NCI-H187 (cell line): ENCODE results near the gene GRK2.
A peak's percentile ranks its signal among the peaks of the same experiment; 100 is the strongest.
"Not testable (repeated sequence)": the region's sequence is repeated elsewhere in the genome, so short reads cannot be mapped to it uniquely, and the experiment has no call there.

ENCODE experiments used
- DNase-seq, 2 experiments: peaks; one replicate each; lab custom pipeline; 2025; lab: John Stamatoyannopoulos, UW

Gene GRK2

DNA sequence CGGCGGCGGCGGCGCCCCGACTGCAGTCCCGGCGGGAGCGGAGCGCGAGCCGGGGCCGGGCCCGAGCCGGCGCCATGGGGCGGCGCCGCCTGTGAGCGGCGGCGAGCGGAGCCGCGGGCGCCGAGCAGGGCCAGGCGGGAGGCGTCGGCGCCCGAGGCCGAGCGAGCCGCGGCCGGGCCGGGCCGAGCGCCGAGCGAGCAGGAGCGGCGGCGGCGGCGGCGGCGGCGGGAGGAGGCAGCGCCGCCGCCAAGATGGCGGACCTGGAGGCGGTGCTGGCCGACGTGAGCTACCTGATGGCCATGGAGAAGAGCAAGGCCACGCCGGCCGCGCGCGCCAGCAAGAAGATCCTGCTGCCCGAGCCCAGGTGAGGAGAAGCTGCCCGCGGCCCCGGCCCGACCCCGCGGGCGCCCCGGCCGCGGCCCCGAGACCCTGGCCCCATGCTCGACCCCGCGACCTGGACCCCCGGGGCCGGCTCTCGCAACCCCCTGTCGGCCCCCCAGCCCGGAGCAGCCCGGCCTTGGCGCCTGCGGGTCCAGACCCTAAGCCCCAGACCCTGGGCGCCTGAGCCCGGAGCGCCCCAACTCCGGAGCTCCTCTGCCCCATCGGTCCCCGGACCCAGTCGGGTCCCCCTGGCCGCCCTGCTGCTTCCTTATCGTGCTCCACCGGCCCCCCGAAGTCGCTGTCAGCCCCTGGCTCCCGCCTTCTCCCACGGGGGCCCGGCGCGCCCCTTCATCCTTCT lies at the start of gene GRK2:
TSS of gene GRK2 (plus strand) at position 25 of the 739 bp plus-strand sequence. CDS start at position 252, 227 bp downstream.
- DNase-seq, result no peak

GRCh38 chr11:67227726-67228125 lies 38.5 kb upstream of the GRK2 start:
- no peak for DNase-seq

- DNase-seq, result no peak
Observed at GRCh38 chr11:67230406-67230805, 35.9 kb upstream of the GRK2 start.

DNA sequence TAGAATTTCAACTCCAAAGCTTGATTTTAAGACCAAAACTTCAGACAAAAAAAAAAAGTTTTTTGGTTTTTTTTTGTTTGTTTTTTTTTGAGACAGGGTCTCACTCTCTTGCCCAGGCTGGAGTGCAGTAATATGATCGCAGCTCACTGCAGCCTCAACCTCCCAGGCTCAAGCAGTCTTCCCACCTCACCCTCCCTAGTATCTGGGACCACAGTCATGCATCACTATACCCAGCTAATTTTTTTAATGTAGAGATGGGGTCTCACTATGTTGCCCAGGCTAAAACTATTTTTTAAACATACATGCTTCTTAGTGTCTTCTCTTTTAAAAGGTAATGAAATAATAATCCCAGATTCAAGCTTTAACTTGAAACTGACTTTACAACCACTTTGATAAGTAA lies 35.4 kb upstream of the GRK2 start:
- DNase-seq, result no peak

DNA sequence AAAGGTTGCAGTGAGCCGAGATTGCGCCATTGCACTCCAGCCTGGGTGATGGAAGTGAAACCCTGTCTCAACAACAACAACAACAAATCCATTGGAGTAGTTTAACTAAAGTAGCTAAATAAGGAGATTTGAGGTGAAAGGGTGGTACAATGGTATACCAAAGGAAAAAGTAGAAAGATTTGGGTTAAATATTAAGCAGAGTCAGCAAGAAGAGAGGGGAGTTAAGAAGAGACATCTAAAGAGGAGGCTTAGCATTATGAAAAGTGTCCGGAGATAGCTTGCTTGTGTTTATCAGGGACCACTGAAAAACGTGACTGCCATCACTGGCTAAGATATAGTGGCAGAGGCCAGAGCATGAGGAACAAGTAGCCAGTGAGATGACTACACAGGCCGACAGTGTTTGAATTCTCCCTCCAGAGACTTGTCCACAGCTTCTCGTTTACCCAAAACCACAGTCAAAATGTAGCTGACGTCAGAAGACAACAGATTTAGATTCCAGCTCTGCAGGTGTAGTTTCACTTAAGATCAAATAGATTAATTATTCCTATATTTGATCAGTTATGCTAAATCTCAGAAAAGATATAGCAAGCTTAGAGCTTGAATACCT lies 32.6 kb upstream of the GRK2 start:
- no peak for DNase-seq

DNA sequence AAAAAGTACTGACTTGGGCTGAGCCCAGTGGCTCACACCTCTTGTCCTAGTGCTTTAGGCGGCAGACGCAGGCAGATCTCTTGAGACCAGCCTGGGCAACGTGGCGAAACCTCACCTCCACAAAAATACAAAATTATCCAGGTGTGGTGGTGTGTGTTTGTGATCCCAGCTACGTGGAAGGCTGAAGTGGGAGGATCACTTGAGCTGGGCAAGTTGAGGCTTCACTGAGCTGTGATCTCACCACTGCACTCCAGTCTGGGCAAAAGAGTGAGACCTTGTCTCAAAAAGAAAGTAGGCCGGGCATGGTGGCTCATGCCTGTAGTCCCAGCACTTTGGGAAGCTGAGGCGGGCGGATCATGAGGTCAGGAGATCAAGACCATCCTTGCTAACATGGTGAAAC lies 31.7 kb upstream of the GRK2 start:
- DNase-seq, result not testable (repeated sequence)

GRCh38 chr11:67237574-67237973 lies 28.7 kb upstream of the GRK2 start:
- DNase-seq, result no peak

DNA sequence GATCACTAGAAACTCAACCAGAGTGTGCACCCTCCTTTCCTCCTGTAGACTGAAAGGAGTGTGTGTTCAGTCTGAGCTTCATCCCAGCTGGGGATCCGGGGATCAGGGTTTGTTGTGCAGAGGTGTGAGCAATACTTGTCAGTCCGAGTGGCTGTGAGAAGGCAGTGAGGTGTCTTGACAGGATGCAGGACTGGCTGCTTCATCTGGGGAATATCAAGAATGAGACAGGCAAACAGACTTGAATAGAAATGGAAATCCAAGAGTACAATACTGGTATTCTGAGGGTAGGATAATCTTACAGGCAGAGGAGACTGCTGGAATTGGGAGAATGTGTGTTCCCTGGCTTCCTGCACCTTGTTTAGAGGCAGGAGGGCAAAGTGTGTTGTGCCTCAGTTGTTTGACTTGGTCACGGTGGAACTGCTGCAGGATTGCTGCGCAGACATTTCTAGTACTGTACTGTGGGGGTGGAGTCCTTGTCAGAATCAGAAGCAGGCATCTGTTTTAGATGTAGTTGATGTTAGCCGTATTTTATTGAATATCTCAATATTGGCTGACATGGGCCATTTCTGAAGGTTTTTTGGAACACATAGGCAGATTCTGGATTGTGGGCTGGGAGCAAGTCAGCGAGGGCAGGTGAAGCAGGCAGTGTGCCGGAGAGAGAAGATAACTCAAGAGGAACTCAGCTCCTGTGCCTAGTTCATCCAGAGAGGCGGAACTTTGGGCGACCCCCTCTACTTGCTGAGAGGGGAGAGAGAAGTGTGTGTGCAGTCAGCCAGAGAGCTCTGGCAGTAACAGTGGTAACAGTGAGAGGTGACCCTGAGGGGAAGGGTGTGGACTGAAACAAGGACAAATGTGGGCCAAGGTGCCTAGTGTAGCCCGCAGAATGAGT lies 27.1 kb upstream of the GRK2 start:
- DNase-seq, result peak in 1 of 2 experiments; percentile 64

GRCh38 chr11:67239783-67240575 lies 26.3 kb upstream of the GRK2 start:
- peak; percentile 86 to 95 for DNase-seq

DNA sequence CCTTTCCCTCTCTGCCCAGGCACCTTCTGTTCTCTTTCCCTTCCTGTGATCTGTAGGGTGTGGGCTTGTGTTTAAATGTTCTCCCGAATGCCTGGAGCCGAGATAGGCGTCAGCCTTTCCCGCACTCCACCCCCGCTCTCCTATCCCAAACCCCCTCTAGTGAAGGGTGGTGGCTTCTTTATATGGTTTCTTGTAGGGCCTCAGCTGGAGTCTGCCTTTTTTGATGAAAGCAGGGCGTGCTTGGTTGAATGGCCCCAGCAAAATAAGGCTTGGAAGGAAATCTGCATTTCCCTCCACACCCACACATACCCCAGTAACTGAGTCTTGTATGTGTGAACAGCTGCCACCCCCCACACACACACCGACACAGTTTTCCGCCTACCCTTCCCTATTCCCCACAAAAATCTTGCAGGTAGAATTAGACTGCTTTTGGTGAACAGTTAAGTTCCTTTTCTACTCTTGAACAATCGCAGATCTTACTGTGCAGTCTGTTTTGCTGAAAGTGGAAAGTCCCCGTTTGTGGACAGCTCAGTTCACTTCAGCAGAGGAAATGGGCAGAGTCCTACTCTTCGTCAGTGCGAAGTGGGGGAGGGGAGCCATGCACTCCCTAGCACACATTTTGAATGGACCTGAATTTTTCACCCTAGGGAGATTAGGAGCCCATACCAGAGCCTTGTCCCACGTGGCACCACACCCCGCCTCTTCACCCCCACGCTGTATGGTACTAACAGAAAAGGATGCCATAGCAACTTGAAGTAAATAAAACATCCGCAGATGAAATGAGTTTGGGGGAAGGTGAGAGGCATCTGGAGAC lies 25.5 kb upstream of the GRK2 start:
- no peak for DNase-seq

DNA sequence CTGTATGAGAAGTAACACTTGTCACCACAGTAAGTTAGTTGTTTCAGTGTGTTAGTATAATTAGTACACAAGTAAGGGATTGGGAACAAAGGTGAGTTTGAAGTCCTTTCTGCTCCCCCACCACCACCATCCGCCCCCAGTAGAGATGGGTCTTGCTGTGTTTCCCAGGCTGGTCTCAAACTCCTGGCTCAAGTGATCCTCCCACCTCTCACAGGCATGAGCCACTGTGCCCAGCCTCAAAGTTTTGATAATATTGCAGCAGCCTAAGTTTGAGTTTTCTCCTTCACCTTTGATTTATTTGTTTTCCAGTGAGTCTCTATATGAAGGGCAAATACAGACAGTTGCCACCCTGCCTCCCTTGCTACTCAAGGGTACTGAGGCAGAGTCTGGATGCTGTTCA lies 23.7 kb upstream of the GRK2 start:
- DNase-seq, result no peak

DNA sequence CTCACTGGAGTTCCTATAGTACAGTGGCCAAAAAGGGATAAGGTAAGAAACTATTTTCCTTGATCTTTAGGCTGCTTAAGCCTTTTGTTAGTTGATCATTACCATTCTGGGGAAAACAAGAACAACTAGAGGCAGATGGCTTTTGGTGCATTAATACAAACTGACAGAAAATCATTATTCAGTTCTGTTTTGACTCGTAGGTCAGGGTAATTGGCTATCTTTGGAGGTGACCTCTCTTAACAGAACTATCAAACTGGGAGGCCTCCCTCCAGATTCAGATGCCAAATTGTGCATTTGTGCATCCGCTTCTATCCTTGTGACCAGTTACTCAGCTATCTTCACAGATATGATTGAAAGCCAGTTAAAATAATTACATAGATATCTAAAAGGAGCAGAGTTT lies 23.2 kb upstream of the GRK2 start:
- no peak for DNase-seq

- DNase-seq, result no peak
Observed at GRCh38 chr11:67245046-67245445, 21.2 kb upstream of the GRK2 start.

GRCh38 chr11:67247946-67248550 lies 18.2 kb upstream of the GRK2 start:
- DNase-seq, result no peak

DNA sequence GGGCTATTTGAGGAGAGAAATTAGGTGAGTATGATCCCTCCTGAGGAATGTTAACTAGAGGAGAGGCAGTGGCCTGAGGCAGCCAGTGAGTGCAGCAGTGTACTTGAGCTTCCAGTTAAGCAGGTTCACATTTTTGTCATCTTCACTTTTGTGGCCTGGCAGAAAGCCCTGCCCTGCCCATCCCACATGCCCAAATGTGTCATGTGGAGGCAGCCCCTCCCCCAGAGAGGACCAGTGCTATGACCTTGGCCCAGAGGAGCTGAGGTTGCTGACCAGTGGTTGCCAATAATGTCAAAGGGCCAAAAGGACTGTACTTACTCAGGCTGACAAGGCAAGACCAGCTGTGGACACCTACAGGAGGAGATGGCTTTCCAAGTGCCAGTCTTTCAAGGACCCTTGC lies 17.6 kb upstream of the GRK2 start:
- DNase-seq, result no peak

DNA sequence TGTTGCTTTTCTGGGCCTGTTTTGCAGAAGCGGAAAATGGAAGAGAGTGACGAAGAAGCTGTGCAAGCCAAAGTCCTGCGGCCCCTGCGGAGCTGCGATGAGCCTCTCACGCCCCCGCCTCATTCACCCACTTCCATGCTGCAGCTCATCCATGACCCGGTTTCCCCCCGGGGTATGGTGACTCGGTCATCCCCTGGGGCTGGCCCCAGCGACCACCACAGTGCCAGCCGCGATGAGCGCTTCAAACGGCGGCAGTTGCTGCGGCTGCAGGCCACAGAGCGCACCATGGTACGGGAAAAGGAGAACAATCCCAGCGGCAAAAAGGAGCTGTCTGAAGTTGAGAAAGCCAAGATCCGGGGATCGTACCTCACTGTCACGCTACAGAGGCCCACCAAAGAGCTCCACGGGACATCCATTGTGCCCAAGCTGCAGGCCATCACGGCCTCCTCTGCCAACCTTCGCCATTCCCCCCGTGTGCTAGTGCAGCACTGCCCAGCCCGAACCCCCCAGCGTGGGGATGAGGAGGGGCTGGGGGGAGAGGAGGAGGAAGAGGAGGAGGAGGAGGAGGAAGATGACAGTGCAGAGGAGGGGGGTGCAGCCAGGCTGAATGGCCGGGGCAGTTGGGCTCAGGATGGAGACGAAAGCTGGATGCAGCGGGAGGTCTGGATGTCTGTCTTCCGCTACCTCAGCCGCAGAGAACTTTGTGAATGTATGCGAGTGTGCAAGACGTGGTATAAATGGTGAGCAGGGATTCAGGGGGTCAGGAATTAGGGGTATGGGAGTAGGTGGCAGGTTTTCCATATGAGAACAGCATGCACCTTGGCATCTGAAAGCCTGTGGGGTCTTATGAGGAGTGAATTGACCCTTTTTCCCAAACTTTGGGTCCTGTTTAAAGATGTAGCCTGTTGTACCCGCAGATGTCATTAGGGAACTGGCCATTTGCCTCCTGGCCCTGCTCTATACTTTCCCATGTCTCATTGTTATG lies 15.9 kb upstream of the GRK2 start:
- DNase-seq, result no peak

- DNase-seq, result no peak
Observed at GRCh38 chr11:67251841-67252240, 14.4 kb upstream of the GRK2 start.

GRCh38 chr11:67252831-67253239 lies 13.4 kb upstream of the GRK2 start:
- DNase-seq, result no peak

GRCh38 chr11:67253872-67254624 lies 12.2 kb upstream of the GRK2 start:
- DNase-seq, result no peak
